ENCODE results near the gene PARK7.

Gene PARK7

DNA sequence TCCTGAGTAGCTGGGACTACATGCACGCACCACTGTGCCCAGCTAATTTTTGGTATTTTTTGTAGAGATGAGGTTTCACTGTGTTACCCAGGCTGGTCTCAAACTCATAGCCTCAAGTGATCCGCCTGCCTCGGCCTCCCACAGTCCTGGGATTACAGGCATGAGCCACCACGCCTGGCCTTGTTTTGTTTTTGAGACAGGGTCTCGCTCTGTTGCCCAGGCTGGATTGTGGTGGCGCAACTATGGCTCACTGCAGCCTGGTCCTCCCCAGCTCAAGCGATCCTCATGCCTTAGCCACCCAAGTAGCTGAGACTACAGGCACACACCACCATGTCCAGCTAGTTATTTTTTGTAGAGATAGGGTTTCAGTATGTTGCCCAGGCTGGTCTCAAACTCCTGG, 26.0 kb downstream of the PARK7 start:
- ChIA-PET CTCF (interaction anchor here (0.9 to 1.6 kb wide), 3 partner anchors 20 to 328 kb away, joined by 3 to 4 read pairs (median 3); no protein-coding TSS in a partner anchor), POLR2A (no interaction called here)
- Histone ChIP-seq H3K36me3 (ENCODE audit: control insufficient read depth in 4 of 4, insufficient read depth in 4 of 4, low read length in 3 of 4) (peaks cover 14 to 55% (median 32%) of the 10 kb centered on the region in 4 experiments), H3K27ac (ENCODE audit: insufficient read depth in 1 of 2, low read depth in 1 of 2, low read length in 2 of 2, poor library complexity in 1 of 2, severe bottlenecking in 2 of 2) (no peak overlapping the region), H3K4me1 (ENCODE audit: control extremely low read depth in 1 of 4, control insufficient read depth in 4 of 4, insufficient read depth in 4 of 4, low read length in 3 of 4) (no peaks in the 10 kb centered on the region), H3K27me3 (replicated peaks in 2 of 5; ENCODE audit: control insufficient read depth in 4 of 5, insufficient read depth in 5 of 5, low read length in 4 of 5) (no peaks in the 10 kb centered on the region), H3K9me3 (ENCODE audit: control extremely low read depth in 1 of 5, control insufficient read depth in 4 of 5, insufficient read depth in 2 of 5, low read depth in 1 of 5, low read length in 4 of 5) (no peaks in the 10 kb centered on the region), H3K4me3 (ENCODE audit: control insufficient read depth in 1 of 7, extremely low read depth in 1 of 7, insufficient read depth in 4 of 7, low read depth in 2 of 7, low read length in 6 of 7) (no peak overlapping the region)
- WGBS (ENCODE audit: insufficient coverage), result 97% methylated on average over 5 of the region's 7 CpGs
- no peak for DNase-seq

DNA sequence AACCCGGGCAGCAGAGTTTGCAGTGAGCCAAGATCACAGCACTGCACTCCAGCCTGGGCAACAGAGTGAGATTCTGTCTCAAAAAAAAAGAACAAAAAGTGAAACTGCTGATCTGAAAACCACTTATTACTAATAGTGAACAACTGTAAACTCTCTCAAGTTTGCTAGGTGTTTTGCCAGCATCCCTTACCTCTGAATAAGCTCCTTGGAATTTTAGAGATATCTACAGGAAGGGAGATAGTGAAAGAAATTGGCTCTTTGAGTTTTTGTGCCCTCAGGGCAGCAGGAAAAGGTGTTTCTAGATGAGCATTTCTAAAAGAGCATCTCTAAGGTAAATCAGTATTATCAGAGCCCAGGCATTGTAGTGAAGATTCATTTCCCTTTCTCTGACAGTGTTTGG, 27.1 kb downstream of the PARK7 start:
- Histone ChIP-seq H3K27ac (ENCODE audit: insufficient read depth in 1 of 2, low read depth in 1 of 2, low read length in 2 of 2, poor library complexity in 1 of 2, severe bottlenecking in 2 of 2) (no peak overlapping the region), H3K4me1 (ENCODE audit: control extremely low read depth in 1 of 4, control insufficient read depth in 4 of 4, insufficient read depth in 4 of 4, low read length in 3 of 4) (no peaks in the 10 kb centered on the region), H3K27me3 (replicated peaks in 2 of 5; ENCODE audit: control insufficient read depth in 4 of 5, insufficient read depth in 5 of 5, low read length in 4 of 5) (no peaks in the 10 kb centered on the region), H3K36me3 (ENCODE audit: control insufficient read depth in 4 of 4, insufficient read depth in 4 of 4, low read length in 3 of 4) (peaks cover 9 to 46% (median 23%) of the 10 kb centered on the region in 4 experiments), H3K9me3 (ENCODE audit: control extremely low read depth in 1 of 5, control insufficient read depth in 4 of 5, insufficient read depth in 2 of 5, low read depth in 1 of 5, low read length in 4 of 5) (no peaks in the 10 kb centered on the region), H3K4me3 (ENCODE audit: control insufficient read depth in 1 of 7, extremely low read depth in 1 of 7, insufficient read depth in 4 of 7, low read depth in 2 of 7, low read length in 6 of 7) (no peak overlapping the region)
- ChIA-PET CTCF (interaction anchor here (1.0 to 1.6 kb wide), 2 partner anchors 8 to 27 kb away, joined by 3 read pairs; no protein-coding TSS in a partner anchor), POLR2A (no interaction called here)
- 100% methylated on average over 1 of the region's 1 CpG for WGBS (ENCODE audit: insufficient coverage)
- DNase-seq, result no peak

DNA sequence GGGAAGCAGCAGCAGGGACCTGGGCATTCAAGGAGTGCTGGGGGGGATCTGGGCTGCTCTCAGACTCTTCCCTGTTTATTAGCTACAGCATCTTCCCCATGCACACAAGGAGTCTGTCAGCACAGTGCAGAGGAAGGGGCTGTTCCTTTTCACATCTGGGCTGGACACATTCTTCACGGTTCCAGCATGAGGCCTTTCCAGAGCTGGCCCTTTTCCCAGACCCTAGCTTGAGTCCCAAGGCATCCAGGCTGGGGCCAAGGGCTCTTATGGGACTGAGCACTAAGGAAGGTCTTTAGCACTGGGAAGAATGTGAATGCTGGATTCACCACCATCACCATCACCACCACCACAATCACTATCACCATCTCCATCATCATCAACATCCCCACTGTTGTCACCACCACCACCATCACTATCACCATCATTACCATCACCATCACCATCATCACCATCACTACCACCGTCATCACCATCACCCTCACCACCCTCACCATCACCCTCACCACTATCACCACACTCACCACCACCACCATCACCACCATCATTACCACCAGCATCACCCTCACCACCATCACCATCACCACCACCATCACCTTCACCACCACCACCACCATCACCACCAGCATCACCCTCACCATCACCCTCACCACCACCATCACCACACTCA, 28.4 kb downstream of the PARK7 start:
- H3K9me3 ChIP-seq (ENCODE audit: control extremely low read depth in 1 of 5, control insufficient read depth in 4 of 5, insufficient read depth in 2 of 5, low read depth in 1 of 5, low read length in 4 of 5), result no peaks in the 10 kb centered on the region
- H3K27ac ChIP-seq (ENCODE audit: insufficient read depth in 1 of 2, low read depth in 1 of 2, low read length in 2 of 2, poor library complexity in 1 of 2, severe bottlenecking in 2 of 2), result no peak overlapping the region
- ChIA-PET POLR2A (no interaction called here), CTCF (interaction anchor here (0.8 kb wide), 1 partner anchor 9 kb away, joined by 3 read pairs; no protein-coding TSS in a partner anchor)
- no peak overlapping the region for H3K4me3 ChIP-seq (ENCODE audit: control insufficient read depth in 1 of 7, extremely low read depth in 1 of 7, insufficient read depth in 4 of 7, low read depth in 2 of 7, low read length in 6 of 7)
- H3K36me3 ChIP-seq (ENCODE audit: control insufficient read depth in 4 of 4, insufficient read depth in 4 of 4, low read length in 3 of 4), result peaks cover 5 to 34% (median 14%) of the 10 kb centered on the region in 4 experiments
- no peak for DNase-seq
- WGBS (ENCODE audit: insufficient coverage), result 91% methylated on average over 1 of the region's 2 CpGs
- no peaks in the 10 kb centered on the region for H3K27me3 ChIP-seq (replicated peaks in 2 of 5; ENCODE audit: control insufficient read depth in 4 of 5, insufficient read depth in 5 of 5, low read length in 4 of 5)
- no peaks in the 10 kb centered on the region for H3K4me1 ChIP-seq (ENCODE audit: control extremely low read depth in 1 of 4, control insufficient read depth in 4 of 4, insufficient read depth in 4 of 4, low read length in 3 of 4)

DNA sequence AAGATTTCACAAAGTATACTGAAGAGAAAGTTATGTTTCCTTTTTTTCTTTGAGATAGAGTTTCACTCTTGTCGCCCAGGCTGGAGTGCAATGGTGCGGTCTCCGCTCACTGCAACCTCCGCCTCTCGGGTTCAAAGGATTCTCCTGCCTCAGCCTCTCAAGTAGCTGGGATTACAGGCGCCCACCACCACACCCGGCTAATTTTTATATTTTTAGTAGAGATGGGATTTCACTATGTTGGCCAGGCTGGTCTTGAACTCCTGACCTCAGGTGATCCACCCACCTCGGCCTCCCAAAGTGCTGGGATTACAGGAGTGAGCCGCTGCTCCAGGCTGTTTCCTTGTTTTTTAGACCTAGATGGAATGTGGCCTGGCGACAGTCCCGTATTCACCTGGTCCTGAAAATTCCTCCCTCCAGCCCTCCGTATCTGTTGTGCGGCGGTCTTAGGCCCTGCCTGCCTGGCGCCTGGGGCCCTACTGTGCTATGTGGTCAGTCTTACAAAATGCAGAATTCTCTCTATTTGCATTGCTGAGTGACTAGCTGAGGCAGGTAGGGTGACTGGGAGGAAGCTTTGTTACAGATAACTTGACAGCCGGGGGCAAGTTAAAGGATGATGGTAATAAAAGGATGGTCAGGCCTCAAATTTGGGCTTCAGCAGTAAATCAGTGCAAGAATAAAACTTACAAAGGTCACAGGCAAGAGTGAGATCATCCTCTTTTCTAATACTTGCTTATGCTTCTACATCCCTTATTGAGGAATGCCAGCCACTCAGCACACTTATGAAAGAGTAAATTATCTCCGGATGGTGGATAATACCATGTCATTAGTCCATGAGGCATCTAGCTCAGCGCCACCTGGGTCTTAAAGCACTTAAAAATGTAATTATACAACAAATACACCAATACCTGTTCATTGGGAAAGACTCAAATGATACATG, 30.3 kb downstream of the PARK7 start:
- 95% methylated on average over 8 of the region's 18 CpGs for WGBS (ENCODE audit: insufficient coverage)
- DNase-seq, result no peak
- Histone ChIP-seq H3K4me3 (ENCODE audit: control insufficient read depth in 1 of 7, extremely low read depth in 1 of 7, insufficient read depth in 4 of 7, low read depth in 2 of 7, low read length in 6 of 7) (no peak overlapping the region), H3K36me3 (ENCODE audit: control insufficient read depth in 4 of 4, insufficient read depth in 4 of 4, low read length in 3 of 4) (peaks cover 0 to 16% (median 2%) of the 10 kb centered on the region in 4 experiments), H3K27ac (ENCODE audit: insufficient read depth in 1 of 2, low read depth in 1 of 2, low read length in 2 of 2, poor library complexity in 1 of 2, severe bottlenecking in 2 of 2) (no peak overlapping the region), H3K27me3 (replicated peaks in 2 of 5; ENCODE audit: control insufficient read depth in 4 of 5, insufficient read depth in 5 of 5, low read length in 4 of 5) (no peaks in the 10 kb centered on the region), H3K9me3 (ENCODE audit: control extremely low read depth in 1 of 5, control insufficient read depth in 4 of 5, insufficient read depth in 2 of 5, low read depth in 1 of 5, low read length in 4 of 5) (no peaks in the 10 kb centered on the region), H3K4me1 (ENCODE audit: control extremely low read depth in 1 of 4, control insufficient read depth in 4 of 4, insufficient read depth in 4 of 4, low read length in 3 of 4) (no peaks in the 10 kb centered on the region)
- CTCF ChIA-PET, result interaction anchor here (1.1 kb wide), 1 partner anchor 358 kb away, joined by 3 read pairs; no protein-coding TSS in a partner anchor
- POLR2A ChIA-PET, result no interaction called here

DNA sequence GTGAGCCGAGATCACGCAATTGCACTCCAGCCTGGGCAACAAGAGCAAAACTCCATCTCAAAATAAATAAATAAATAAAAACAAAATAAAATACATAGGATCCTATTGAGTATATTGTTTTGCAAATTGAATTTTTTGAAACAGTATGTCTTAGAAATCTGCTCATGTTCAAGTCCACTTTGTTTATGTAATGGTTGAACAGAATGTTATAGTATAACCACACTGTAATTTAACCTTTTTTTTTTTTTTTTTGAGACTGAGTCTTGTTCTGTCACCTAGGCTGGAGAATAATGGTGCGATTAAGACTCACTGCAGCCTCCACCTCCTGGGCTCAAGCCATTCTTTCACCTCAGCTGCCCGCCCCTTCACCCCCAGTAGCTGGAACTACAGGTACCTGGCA, 31.4 kb downstream of the PARK7 start:
- Histone ChIP-seq H3K27ac (ENCODE audit: insufficient read depth in 1 of 2, low read depth in 1 of 2, low read length in 2 of 2, poor library complexity in 1 of 2, severe bottlenecking in 2 of 2) (no peak overlapping the region), H3K36me3 (ENCODE audit: control insufficient read depth in 4 of 4, insufficient read depth in 4 of 4, low read length in 3 of 4) (peaks cover 0 to 10% (median 0%) of the 10 kb centered on the region in 4 experiments), H3K27me3 (replicated peaks in 2 of 5; ENCODE audit: control insufficient read depth in 4 of 5, insufficient read depth in 5 of 5, low read length in 4 of 5) (no peaks in the 10 kb centered on the region), H3K4me1 (ENCODE audit: control extremely low read depth in 1 of 4, control insufficient read depth in 4 of 4, insufficient read depth in 4 of 4, low read length in 3 of 4) (no peaks in the 10 kb centered on the region), H3K4me3 (ENCODE audit: control insufficient read depth in 1 of 7, extremely low read depth in 1 of 7, insufficient read depth in 4 of 7, low read depth in 2 of 7, low read length in 6 of 7) (no peak overlapping the region), H3K9me3 (ENCODE audit: control extremely low read depth in 1 of 5, control insufficient read depth in 4 of 5, insufficient read depth in 2 of 5, low read depth in 1 of 5, low read length in 4 of 5) (no peaks in the 10 kb centered on the region)
- ChIA-PET POLR2A (no interaction called here), CTCF (no interaction called here)
- 100% methylated on average over 1 of the region's 4 CpGs for WGBS (ENCODE audit: insufficient coverage)
- DNase-seq, result no peak

DNA sequence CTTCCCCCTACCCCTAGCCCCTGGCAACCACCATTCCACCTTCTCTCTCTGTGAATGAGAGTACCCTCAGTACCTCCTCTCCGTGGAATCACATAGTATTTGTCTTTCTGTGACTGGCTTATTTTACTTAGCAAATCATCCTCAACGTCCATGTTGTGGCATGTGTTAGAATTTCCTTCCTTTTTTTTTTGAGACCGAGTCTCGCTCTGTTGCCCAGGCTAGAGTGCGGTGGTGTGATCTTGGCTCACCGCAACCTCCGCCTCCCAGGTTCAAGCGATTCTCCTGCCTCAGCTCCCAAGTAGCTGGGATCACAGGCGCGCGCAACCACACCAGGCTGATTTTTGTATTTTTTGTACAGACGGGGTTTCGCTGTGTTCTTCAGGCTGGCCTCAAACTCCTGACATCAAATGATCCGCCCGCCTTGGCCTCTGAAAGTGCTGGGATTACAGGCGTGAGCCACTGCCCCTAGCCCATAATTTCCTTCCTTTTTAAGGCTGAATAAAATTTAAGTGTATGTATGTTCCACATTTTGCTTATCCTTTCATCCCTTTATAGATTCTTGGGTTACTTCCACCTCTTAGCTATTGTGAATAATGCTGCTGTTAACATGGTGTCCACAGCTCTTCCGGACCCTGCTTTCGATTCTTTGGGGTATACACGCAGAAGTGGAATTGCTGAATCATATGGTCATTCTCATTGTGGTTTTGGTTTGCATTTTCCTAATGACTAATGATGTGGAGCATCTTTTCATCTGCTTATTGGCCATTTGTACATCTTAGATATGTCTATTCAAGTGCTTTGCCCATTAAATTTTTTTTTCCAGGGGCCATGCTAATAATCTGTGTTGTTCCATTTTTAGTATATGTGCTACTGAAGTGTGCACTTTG, 32.3 kb downstream of the PARK7 start:
- Histone ChIP-seq H3K27me3 (replicated peaks in 2 of 5; ENCODE audit: control insufficient read depth in 4 of 5, insufficient read depth in 5 of 5, low read length in 4 of 5) (no peaks in the 10 kb centered on the region), H3K9me3 (ENCODE audit: control extremely low read depth in 1 of 5, control insufficient read depth in 4 of 5, insufficient read depth in 2 of 5, low read depth in 1 of 5, low read length in 4 of 5) (no peaks in the 10 kb centered on the region), H3K36me3 (ENCODE audit: control insufficient read depth in 4 of 4, insufficient read depth in 4 of 4, low read length in 3 of 4) (peaks cover 0 to 10% (median 0%) of the 10 kb centered on the region in 4 experiments), H3K4me3 (ENCODE audit: control insufficient read depth in 1 of 7, extremely low read depth in 1 of 7, insufficient read depth in 4 of 7, low read depth in 2 of 7, low read length in 6 of 7) (no peak overlapping the region), H3K27ac (ENCODE audit: insufficient read depth in 1 of 2, low read depth in 1 of 2, low read length in 2 of 2, poor library complexity in 1 of 2, severe bottlenecking in 2 of 2) (no peak overlapping the region), H3K4me1 (ENCODE audit: control extremely low read depth in 1 of 4, control insufficient read depth in 4 of 4, insufficient read depth in 4 of 4, low read length in 3 of 4) (no peaks in the 10 kb centered on the region)
- WGBS (ENCODE audit: insufficient coverage), result 80% methylated on average over 15 of the region's 19 CpGs
- DNase-seq, result no peak
- POLR2A ChIA-PET, result no interaction called here
- CTCF ChIA-PET, result interaction anchor here (0.7 kb wide), 1 partner anchor 18 kb away, joined by 3 read pairs; no protein-coding TSS in a partner anchor
